K562 (cell line): Measurements from ENCODE around the gene HFE. TPM values are rescaled to one million over a fixed set of nuclear protein-coding genes. Genes with fewer than 3 reads are reported as not detected.
A peak's percentile ranks its signal among the peaks of the same experiment; 100 is the strongest.

Source experiments
- ATAC-seq: fragments of 200-7000 bp; cut with Tn5 transposase; 3 replicates; pipeline ENCODE4 v1.9.1; 2020; ENCODE audit warnings: moderate library complexity
- BruUV-seq: library from RNA; stranded (reverse); fragments of 400-500 nt; replicated peaks from 2 replicates; lab custom pipeline; 2021; lab: Mats Ljungman, UMichigan
- CTCF ChIA-PET: fragments of 300-600 bp; formaldehyde crosslinking; extraction: SDS; loops from one replicate; lab custom pipeline; 2021; ENCODE audit warnings: low intra/inter-chr PET ratio; lab: Yijun Ruan, JAX
- POLR2A ChIA-PET: fragments of 300-600, 350-650 bp; sonication (Branson Sonifier 250); formaldehyde crosslinking; extraction: SDS; loops from one replicate; lab custom pipeline; 2021; ENCODE audit warnings: antibody characterized with exemption, inconsistent platforms; lab: Yijun Ruan, JAX
- DNase-seq, 4 experiments: peaks; one replicate each; pipeline versions ENCODE4 v3.0.0 to v3.0.0-alpha.2; 2011 to 2018; ENCODE audit warnings: low spot score in 3 of 4, mixed read lengths in 3 of 4; ENCODE audit errors: extremely low read depth in 1 of 4
- FAIRE-seq: peaks from 2 replicates; lab custom pipeline; 2011; peaks lifted over from hg19 to GRCh38; lab: Jason Lieb, UNC
- H2AFZ ChIP-seq: 2 replicates; pipeline ENCODE4 v1.6.0; 2011; ENCODE audit warnings: low read depth, low read length, control low read depth, inconsistent platforms
- H3K27ac ChIP-seq: fragments of 200-600 bp; 3 replicates; pipeline ENCODE4 v1.8.0; 2011; ENCODE audit warnings: low read depth, mild to moderate bottlenecking, control low read depth, inconsistent platforms, low read length, moderate library complexity, mixed read lengths; ENCODE audit errors: extremely low read depth
- H3K27me3 ChIP-seq, 2 experiments: fragments of 300-600 bp in 1 of 2; 2 replicates in 1 of 2; 3 replicates in 1 of 2; pipeline versions ENCODE4 v1.6.0 to v1.8.0; 2011; ENCODE audit warnings: inconsistent platforms in 2 of 2, low read length in 2 of 2, mild to moderate bottlenecking in 1 of 2, mixed read lengths in 1 of 2, moderate library complexity in 1 of 2; ENCODE audit not compliant: control insufficient read depth in 2 of 2, insufficient read depth in 2 of 2
- H3K36me3 ChIP-seq: fragments of 300-600 bp; 3 replicates; pipeline ENCODE4 v1.8.0; 2011; ENCODE audit warnings: mild to moderate bottlenecking, low read length, inconsistent platforms; ENCODE audit not compliant: control insufficient read depth, insufficient read depth
- H3K4me1 ChIP-seq, 2 experiments: fragments of 200-600 bp in 1 of 2; replicated peaks in 1 of 2; 2 replicates in 1 of 2; 3 replicates in 1 of 2; pipeline versions ENCODE4 v1.5.1 to v1.8.0; 2011; ENCODE audit warnings: inconsistent platforms in 2 of 2, low read length in 2 of 2, mild to moderate bottlenecking in 1 of 2, mixed read lengths in 1 of 2, moderate library complexity in 1 of 2; ENCODE audit not compliant: control insufficient read depth in 2 of 2, insufficient read depth in 2 of 2
- H3K4me2 ChIP-seq: 2 replicates; pipeline ENCODE4 v1.6.1; 2011; ENCODE audit warnings: low read length, control low read depth, inconsistent platforms, mixed read lengths; ENCODE audit not compliant: insufficient read depth
- H3K4me3 ChIP-seq: fragments of 200-600 bp; sonication (generic), shearing (Covaris generic); 2 replicates; pipeline ENCODE4 v1.5.1; 2016; ENCODE audit warnings: control low read depth, inconsistent platforms
- H3K79me2 ChIP-seq: fragments of 200-600 bp; 3 replicates; pipeline ENCODE4 v1.8.0; 2011; ENCODE audit warnings: low read length, inconsistent platforms; ENCODE audit not compliant: control insufficient read depth, insufficient read depth
- H3K9ac ChIP-seq, 2 experiments: 2 replicates each; pipeline versions ENCODE4 v1.6.0 to v1.6.1; 2011; ENCODE audit warnings: low read depth in 2 of 2, low read length in 2 of 2, control low read depth in 1 of 2, inconsistent platforms in 1 of 2, mild to moderate bottlenecking in 1 of 2, mixed read lengths in 1 of 2; ENCODE audit not compliant: insufficient read depth in 1 of 2
- H3K9me1 ChIP-seq: one replicate; pipeline ENCODE4 v1.6.0; 2011; ENCODE audit warnings: inconsistent platforms, mild to moderate bottlenecking, low read length, moderate library complexity; ENCODE audit not compliant: control insufficient read depth, insufficient read depth
- H3K9me3 ChIP-seq: replicated peaks from 2 replicates; pipeline ENCODE4 v1.5.1; 2011; ENCODE audit warnings: low read depth, low read length, inconsistent platforms; ENCODE audit not compliant: control insufficient read depth, insufficient read depth
- H4K20me1 ChIP-seq: replicated peaks from 2 replicates; pipeline ENCODE4 v1.6.1; 2011; ENCODE audit warnings: low read length, inconsistent platforms, mixed read lengths; ENCODE audit not compliant: control insufficient read depth, insufficient read depth
- E2F3 ChIP-seq: fragments of 250-450 bp; sonication (Bioruptor Pico); IDR thresholded peaks from 2 replicates; pipeline ENCODE4 v1.4.0; 2020; ENCODE audit warnings: mild to moderate bottlenecking
- ZKSCAN1 ChIP-seq: fragments of 150-350 bp; IDR thresholded peaks from 2 replicates; pipeline ENCODE4 v1.6.1; 2016; ENCODE audit warnings: low read depth, low read length
- ZNF778 ChIP-seq: fragments of 450-650 bp; formaldehyde crosslinking; IDR thresholded peaks from 2 replicates; pipeline ENCODE4 v1.4.0; 2020; ENCODE audit warnings: mild to moderate bottlenecking, moderate library complexity
- WGBS: fragments of 100-300 bp; shearing (Covaris generic); methylation state at CpG from one replicate; pipeline ENCODE4 v1.1.6; 2016; ENCODE audit warnings: low coverage, mixed read lengths; ENCODE audit not compliant: insufficient coverage; ENCODE audit errors: missing lambda C conversion rate; 5-methylcytosine and 5-hydroxymethylcytosine counted together
- in situ Hi-C: fragments of 300-500 bp; cut with MboI; formaldehyde crosslinking; loops from 4 replicates; pipeline ENCODE4 v1.15.0; 2018; ENCODE audit warnings: inconsistent platforms, mixed read lengths
- intact Hi-C: fragments of 100-400 bp; cut with micrococcal nuclease; formaldehyde crosslinking; loops from 2 replicates; pipeline ENCODE4 v1.14.2; 2022
- polyA plus RNA-seq, 8 experiments: library from polyadenylated mRNA; depleted of rRNA in 4 of 8; stranded (reverse) in 5 of 8; unstranded in 3 of 8; fragments of >200 nt; fragmentation: Nextera tagmentation in 2 of 8; fragmentation: Illumina TruSeq in 1 of 8; extraction: Ambion mirVana in 2 of 8; extraction: Trizol in 1 of 8; gene quantifications; 2 replicates each; pipeline versions ENCODE4 v1.2.1 to v1.2.3, GENCODE V29; 2011 to 2014; ENCODE audit warnings: inconsistent platforms in 1 of 8, missing spikeins in 1 of 8
- total RNA-seq, 7 experiments: library from RNA; depleted of rRNA in 6 of 7; stranded (reverse); fragments of >200 nt in 6 of 7; fragmentation: Illumina TruSeq in 2 of 7; extraction: Trizol in 2 of 7; gene quantifications; 2 replicates each; pipeline versions ENCODE4 v1.2.1 to v1.2.3, GENCODE V29; 2011 to 2021; ENCODE audit warnings: low replicate concordance in 1 of 7
- TF ChIP-seq, protein P1 (sequence below): fragments of 450-650 bp; IDR thresholded peaks from 2 replicates; pipeline ENCODE4 v1.6.1; 2016
- TF ChIP-seq, protein P2 (sequence below): fragments of 450-650 bp; formaldehyde crosslinking; IDR thresholded peaks from 2 replicates; pipeline ENCODE4 v1.4.0; 2020; ENCODE audit warnings: mild to moderate bottlenecking, mixed read lengths

The HFE gene
- total and polyA plus RNA-seq, 9 of the 15 experiments (the other 6 are each of a cell fraction or from before 2014, with no cell fraction given) = 0.14 to 1.2 (median 0.76) TPM

DNA sequence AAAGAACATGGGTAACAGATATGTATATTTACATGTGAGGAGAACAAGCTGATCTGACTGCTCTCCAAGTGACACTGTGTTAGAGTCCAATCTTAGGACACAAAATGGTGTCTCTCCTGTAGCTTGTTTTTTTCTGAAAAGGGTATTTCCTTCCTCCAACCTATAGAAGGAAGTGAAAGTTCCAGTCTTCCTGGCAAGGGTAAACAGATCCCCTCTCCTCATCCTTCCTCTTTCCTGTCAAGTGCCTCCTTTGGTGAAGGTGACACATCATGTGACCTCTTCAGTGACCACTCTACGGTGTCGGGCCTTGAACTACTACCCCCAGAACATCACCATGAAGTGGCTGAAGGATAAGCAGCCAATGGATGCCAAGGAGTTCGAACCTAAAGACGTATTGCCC, 5.2 kb downstream of the HFE start:
- no peak for FAIRE-seq

DNA sequence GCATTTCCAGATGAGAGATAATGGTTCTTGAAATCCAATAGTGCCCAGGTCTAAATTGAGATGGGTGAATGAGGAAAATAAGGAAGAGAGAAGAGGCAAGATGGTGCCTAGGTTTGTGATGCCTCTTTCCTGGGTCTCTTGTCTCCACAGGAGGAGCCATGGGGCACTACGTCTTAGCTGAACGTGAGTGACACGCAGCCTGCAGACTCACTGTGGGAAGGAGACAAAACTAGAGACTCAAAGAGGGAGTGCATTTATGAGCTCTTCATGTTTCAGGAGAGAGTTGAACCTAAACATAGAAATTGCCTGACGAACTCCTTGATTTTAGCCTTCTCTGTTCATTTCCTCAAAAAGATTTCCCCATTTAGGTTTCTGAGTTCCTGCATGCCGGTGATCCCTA, 6.8 kb downstream of the HFE start:
- Histone ChIP-seq H3K9me1 (no peaks in the 10 kb centered on the region), H3K36me3 (no peaks in the 10 kb centered on the region), H4K20me1 (no peaks in the 10 kb centered on the region), H3K9ac (no peak overlapping the region; a peak in 1 of 4 replicates), H3K4me1 (no peaks in the 10 kb centered on the region)
- no peak for FAIRE-seq
- POLR2A ChIA-PET = interaction anchor here (0.6 to 6.3 kb wide), 12 partner anchors 9 to 105 kb away, joined by 3 to 48 read pairs (median 4); a partner anchor contains a TSS
- peak; percentile 38; the same call in 1 of the 3 replicates for ATAC-seq
- BruUV-seq = no TSS peak
- TF ChIP-seq ZKSCAN1 (peak; percentile 58; the same call in 1 of the 2 replicates), E2F3 (no peak)
- TF ChIP-seq, protein P1, sequence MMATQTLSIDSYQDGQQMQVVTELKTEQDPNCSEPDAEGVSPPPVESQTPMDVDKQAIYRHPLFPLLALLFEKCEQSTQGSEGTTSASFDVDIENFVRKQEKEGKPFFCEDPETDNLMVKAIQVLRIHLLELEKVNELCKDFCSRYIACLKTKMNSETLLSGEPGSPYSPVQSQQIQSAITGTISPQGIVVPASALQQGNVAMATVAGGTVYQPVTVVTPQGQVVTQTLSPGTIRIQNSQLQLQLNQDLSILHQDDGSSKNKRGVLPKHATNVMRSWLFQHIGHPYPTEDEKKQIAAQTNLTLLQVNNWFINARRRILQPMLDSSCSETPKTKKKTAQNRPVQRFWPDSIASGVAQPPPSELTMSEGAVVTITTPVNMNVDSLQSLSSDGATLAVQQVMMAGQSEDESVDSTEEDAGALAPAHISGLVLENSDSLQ = peak; percentile 77
- TF ChIP-seq, all 486 proteins: peak for 2
- Histone ChIP-seq H2AFZ (no peak overlapping the region), H3K27ac (no peak overlapping the region), H3K4me3 (no peak overlapping the region), H3K9me3 (no peaks in the 10 kb centered on the region), H3K79me2 (no peaks in the 10 kb centered on the region), H3K4me2 (no peak overlapping the region), H3K27me3 (no peaks in the 10 kb centered on the region)
- in situ Hi-C loops (no loop called here), intact Hi-C loops (no loop called here)
- no peak for DNase-seq
- WGBS = 44% methylated on average over 5 of the region's 5 CpGs
- CTCF ChIA-PET = interaction anchor here (8.4 kb wide), 1 partner anchor 31 kb away, joined by 131 read pairs; no protein-coding TSS in a partner anchor

More for the DNA sequence above, 5.2 kb downstream of the HFE start:
- H4K20me1 ChIP-seq = no peaks in the 10 kb centered on the region
- no peaks in the 10 kb centered on the region for H3K79me2 ChIP-seq
- BruUV-seq = no TSS peak
- no peak overlapping the region for H3K4me3 ChIP-seq
- no peak overlapping the region for H3K9ac ChIP-seq
- H3K4me1 ChIP-seq = peaks cover 5 to 9% of the 10 kb centered on the region in 2 experiments; a peak in 4 of 5 replicates
- H3K4me2 ChIP-seq = no peak overlapping the region
- no peaks in the 10 kb centered on the region for H3K9me1 ChIP-seq
- CTCF ChIA-PET = no interaction called here
- intact Hi-C loops (no loop called here), in situ Hi-C loops (no loop called here)
- H3K36me3 ChIP-seq = no peaks in the 10 kb centered on the region
- H2AFZ ChIP-seq = peak overlapping the region; percentile 18; the same call in 1 of the 2 replicates
- DNase-seq (no peak), ATAC-seq (no peak)
- TF ChIP-seq ZNF778 (CRISPR knock-in tag) = no peak
- TF ChIP-seq, protein P2, sequence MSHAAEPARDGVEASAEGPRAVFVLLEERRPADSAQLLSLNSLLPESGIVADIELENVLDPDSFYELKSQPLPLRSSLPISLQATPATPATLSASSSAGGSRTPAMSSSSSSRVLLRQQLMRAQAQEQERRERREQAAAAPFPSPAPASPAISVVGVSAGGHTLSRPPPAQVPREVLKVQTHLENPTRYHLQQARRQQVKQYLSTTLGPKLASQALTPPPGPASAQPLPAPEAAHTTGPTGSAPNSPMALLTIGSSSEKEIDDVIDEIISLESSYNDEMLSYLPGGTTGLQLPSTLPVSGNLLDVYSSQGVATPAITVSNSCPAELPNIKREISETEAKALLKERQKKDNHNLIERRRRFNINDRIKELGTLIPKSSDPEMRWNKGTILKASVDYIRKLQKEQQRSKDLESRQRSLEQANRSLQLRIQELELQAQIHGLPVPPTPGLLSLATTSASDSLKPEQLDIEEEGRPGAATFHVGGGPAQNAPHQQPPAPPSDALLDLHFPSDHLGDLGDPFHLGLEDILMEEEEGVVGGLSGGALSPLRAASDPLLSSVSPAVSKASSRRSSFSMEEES = peak; percentile 76
- H3K27ac ChIP-seq = no peak overlapping the region
- H3K27me3 ChIP-seq = no peaks in the 10 kb centered on the region
- 63% methylated on average over 4 of the region's 4 CpGs for WGBS
- POLR2A ChIA-PET = interaction anchor here (0.6 to 6.3 kb wide), 4 partner anchors 11 to 196 kb away, joined by 3 to 48 read pairs (median 9); a partner anchor contains a TSS
- no peaks in the 10 kb centered on the region for H3K9me3 ChIP-seq
